Measurements from ENCODE around the gene HEPN1. TPM values are rescaled to one million over a fixed set of nuclear protein-coding genes. Genes with fewer than 3 reads are reported as not detected.
"Not testable (repeated sequence)": the region's sequence is repeated elsewhere in the genome, so short reads cannot be mapped to it uniquely, and the experiment has no call there.

Gene HEPN1
- total RNA-seq, 1 experiment from 2014 or later: not detected

DNA sequence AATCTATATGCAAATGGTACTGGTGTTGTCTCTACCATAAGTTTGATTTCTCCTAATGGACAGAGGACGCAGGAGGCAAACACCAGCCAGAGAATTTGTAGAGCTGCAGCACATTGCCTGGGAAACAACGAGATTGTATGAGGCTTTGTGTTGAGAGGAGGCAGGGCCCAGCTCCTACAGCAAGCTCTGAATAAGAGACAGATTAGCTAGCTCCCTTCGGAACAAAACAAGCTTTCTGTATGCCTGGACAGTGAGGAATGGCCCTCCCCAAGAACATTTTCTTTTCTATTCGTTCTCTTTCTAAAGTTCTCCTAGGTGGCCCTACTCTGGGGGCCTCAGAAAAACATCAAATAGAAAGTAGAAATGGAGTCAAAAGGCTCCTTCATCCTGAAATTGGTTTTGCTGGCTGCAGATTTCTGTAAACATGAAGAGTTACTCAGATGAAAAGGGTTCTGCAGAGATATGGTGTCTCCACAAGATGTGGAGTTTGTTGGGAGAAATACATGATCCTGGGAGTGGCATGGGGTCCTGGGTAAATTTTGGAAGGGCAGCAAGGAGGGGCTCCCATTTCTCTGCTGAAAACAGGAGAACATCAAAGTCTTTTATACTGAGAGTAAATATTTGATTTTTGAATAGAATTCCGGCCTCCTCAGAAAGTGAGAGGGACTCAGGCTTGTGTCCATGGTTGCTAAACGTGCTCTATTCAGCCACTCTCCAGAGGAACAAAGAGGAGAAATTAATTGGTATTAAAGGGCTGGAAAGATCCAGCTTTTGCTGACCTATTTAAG lies 23.6 kb downstream of the HEPN1 start:
- no peak for DNase-seq (ENCODE audit: low read depth)

DNA sequence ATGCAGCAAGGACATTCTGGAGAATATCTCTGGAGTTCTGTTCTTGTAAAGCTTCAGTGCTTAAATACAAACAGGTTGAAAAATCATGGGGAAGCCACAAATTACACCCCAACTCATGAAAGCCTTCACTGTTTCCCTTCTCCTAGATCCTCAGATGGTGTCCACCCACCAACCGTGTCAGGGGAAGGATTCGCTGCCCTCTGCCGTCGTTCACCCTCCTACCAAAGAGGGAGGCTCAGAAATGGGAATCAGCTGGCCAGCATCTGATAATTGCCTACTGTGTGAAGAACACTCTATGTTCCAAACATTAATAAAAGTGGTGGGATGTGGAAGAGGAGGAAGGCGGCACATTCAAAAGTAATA lies 24.2 kb downstream of the HEPN1 start:
- no peak for DNase-seq (ENCODE audit: low read depth)

DNA sequence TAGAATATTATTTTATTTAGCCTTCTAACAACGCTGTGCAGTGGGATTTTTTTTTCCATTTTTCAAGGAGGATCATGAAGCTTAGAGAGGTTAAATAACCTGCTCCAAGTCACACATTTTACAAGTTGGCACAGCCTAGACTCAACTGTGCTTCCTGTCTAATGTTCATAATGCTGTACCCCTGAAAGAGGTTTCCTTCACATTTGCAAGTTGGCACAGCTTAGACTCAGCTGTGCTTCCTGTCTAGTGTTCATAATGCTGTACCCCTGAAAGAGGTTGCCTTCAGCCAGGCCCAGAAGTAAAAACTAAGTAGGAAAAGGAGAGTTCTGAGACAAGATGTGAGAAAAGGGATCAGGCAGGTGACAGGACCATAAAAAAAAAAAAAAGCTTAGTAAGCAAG lies 24.7 kb downstream of the HEPN1 start:
- DNase-seq (ENCODE audit: low read depth): no peak

DNA sequence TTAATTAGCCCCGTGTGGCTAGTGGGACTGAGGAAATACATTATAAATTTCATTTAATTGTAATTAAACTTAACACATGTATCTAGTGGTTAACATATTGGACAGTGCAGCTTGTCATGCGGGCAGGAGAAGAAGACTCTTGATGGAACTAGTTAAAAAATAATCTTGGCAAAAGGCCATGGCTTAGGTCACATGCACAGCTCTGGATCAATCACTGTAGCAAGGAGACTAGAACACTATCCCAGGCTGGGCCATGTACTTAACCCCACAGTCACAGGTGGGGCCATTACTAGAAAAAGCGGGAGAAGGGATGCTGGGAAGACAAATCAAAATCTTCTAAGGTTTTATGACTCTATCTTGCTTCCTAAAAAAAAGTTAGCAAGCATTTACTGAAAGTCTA lies 25.5 kb downstream of the HEPN1 start:
- DNase-seq (ENCODE audit: low read depth): no peak

DNA sequence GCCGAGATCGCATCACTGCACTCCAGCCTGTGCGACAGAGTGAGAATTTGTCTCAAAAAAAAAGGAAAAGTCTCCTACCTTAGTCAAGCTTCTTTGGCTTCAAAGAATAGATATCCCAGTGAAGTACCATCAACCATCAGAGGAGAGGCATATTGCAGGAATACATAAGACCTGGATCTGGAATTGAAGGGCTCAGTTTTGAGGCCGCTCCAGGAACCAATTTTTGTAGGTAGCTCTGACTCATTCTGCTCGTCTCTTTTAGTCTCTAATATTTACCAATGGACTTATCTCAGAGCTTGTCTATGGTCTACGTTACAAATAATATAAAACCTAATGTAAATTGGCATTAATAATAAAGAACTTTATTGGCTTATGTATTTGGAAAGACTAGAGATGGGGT lies 26.8 kb downstream of the HEPN1 start:
- DNase-seq (ENCODE audit: low read depth): no peak

DNA sequence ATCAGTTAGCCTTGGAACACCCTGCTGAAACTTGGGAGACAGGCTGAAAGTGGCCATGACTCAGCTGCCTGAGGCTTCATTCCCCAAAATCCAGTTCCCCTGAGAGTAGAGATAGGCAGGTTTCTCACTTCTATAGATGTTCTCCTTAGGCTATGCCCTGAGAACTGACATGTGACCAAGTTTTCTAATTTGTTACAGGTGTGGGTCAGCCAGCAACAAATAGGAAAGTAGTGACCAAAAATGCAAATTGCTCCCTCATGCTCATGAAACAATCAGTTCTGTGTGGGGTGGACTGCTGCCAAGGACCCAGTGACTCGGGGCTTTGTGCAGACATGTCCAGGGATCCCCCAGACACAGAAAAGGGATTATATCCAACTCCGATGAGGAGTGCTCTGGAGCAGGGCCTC lies 27.7 kb downstream of the HEPN1 start:
- DNase-seq (ENCODE audit: low read depth): no peak

DNA sequence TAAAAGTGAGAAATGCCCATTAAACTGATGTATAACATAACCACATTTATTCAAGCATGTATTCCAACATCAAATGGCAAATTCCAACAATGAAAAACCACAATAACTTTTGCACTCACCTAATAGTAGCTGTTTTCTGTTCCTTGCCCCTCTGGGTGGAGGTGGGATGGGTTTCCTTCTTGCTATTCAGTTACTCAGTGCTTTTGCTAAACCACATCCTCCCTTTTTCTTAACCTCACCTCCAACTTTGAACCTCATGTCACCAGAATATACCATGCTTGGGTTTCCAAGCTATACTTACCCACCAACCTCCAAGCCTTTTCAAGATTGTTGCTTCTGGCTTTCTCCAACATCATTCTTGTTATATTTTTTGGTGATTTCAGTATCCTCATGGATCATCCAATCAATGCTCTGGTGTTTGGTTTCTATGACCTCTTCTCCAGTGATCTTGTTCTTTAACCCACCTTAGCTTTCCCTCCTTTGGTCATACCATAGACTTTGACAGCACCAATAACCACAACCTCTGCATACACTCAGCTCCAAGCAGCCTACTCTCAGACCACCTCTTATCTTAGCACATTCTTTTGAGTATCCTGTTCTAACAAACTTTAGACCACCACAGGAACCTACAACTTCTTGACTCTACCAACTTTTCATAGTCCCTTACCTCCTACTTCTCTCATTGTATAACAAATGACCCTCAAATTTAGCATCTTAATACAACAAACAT lies 31.7 kb downstream of the HEPN1 start:
- no peak for DNase-seq (ENCODE audit: low read depth)

DNA sequence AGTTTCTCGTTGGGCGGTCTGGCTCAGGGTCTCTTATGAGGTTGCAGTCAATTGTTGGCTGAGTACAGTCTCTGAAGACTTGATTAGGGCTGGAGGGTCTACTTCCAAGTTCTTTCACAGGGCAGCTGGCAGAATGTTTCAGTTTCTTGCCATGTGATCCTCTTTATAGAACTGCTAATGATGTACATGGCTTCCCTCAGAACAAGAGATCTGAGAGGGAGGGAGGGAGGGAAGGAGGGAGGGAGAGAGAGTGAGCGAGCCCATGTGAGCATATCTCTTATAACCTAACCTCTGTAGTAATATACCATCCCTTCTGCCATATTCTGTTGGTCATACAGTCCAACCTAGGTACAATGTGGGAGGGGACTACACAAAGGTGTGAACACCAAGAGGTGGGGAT lies 32.3 kb downstream of the HEPN1 start:
- no peak for DNase-seq (ENCODE audit: low read depth)

DNA sequence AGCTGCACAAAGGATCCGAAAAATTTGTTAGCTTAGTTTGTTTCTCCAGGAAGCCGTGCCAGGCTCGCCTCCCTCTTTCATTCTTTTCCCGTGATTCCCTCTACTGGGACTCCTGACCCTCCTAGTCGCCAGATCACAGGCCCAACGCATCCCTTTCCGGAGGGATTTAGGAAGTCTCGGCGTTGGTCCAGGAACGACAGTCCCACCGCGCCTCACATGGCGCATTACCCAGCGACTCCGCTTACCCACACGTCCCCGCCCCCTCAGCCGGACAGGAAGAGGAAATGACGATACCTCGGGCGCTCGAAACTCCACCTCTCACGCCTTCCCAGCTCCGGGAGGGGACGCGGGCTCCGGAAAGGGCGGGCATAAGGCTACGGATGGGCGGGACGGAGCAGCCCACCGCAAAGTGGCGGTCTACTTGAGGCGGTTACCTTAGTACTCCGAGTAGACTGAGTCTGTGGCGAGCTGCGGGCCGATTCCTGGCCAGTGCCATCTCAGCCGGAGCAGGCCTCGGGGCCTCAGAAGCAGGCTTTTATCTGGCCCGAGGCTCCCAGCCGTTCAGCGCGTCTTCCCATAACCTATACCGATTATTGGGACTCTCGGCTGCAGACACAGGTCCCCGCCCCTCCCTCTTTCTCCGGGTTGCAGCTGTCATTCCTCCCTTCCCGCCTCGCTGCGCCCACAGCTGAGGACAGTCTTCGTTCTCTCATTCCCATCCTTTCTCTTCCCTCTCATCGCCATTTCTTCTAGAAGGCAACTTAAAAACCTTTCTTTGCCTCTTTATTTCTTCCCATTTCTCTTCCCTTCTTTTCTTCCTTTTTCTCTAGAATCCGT lies 34.9 kb downstream of the HEPN1 start, which contains the start of gene CCDC15:
Gene CCDC15, plus strand, starts transcription at position 450 of the 837 bp plus-strand sequence. CDS start 531 bp downstream, outside the sequence.
- DNase-seq (ENCODE audit: low read depth): peak; percentile 99

DNA sequence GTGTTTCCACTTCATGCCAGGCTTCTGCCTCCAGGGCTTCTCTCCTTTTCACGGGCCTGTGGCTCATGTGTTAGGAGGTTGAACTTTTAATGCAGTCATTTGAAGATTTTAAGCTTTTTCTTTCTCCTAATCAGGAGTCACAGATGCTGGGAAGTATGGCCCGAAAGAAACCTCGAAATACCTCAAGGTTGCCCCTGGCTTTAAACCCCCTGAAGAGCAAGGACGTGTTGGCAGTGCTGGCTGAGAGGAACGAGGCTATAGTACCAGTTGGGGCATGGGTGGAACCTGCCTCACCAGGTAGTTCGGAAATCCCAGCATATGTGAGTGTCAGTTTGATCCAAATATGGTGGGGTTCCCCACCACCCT lies 35.5 kb downstream of the HEPN1 start:
- DNase-seq (ENCODE audit: low read depth): no peak

DNA sequence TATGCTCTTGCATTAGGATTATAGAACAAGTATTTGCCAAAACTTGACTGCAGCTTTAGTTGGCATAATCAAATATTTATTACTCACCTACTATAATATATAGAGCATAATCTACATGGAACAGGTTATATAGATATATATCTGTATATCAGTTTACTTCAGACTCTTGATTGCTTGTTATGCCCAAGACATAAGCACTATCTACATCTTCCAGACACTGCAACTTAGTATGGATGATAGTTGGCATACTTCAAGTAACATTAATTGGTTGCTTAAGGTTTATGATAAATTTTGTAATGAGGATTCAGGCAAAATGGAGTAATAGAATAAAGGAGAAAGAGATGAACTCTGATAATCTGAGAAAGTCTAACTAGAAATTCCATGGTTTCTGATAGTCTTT lies 36.0 kb downstream of the HEPN1 start:
- no peak for DNase-seq (ENCODE audit: low read depth)

DNA sequence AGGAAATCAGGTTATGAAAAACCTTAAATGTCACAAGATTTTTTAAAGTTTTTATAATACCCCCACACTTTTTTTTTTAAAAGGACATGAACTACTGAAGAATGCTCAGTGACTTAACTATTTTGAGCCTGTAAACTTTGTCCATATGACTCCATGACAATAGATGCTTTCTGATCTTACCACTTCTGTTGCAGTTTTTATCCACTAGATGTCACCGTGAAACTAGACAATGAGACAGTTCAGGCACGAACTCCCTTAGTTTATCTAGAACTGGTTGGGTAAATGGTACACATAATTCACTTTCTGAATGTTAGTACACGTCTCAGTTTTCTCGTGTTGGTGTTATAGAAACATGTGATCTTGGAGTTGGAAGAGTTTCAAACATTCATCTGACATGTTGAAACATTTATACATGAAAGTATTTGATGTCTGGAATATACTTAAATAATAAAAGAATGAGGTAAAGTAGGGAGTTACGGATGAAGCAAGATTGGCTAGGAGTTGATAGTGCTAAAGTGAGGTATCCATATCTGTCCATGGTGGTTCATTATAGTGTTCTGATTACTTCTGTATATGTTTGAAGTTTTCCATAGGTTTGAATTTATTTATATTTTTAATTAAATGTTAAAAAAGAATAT lies 43.0 kb downstream of the HEPN1 start:
- DNase-seq (ENCODE audit: low read depth): peak; percentile 54

DNA sequence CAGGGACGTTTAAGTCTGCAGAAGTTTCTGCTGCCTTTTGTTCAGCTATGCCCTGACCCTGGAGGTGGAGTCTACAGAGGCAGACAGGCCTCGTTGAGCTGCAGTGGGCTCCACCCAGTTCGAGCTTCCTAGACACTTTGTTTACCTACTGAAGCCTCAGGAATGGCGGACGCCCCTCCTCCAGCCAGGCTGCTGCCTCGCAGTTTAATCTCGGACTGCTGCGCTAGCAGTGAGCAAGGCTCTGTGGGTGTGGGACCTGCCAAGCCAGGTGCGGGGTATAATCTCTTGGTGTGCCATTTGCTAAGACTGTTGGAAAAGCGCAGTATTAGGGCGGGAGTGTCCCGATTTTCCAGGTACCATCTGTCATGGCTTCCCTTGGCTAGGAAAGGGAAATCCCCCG lies 49.1 kb downstream of the HEPN1 start:
- not testable (repeated sequence) for DNase-seq (ENCODE audit: low read depth)

Other genes starting within 250 kb of the HEPN1 start
- gene SIAE, start 245.5 kb upstream of the HEPN1 start, total RNA-seq (2014; rRNA removed; shearing (Covaris generic)): 3.7 and 4.1 TPM in 2 replicates
- gene SPA17, start 245.3 kb upstream of the HEPN1 start, total RNA-seq (2014; rRNA removed; shearing (Covaris generic)): 30.5 and 50.9 TPM in 2 replicates
- gene NRGN, start 179.3 kb upstream of the HEPN1 start, total RNA-seq (2014; rRNA removed; shearing (Covaris generic)): 2.7 and 3.4 TPM in 2 replicates
- gene VSIG2, start 167.0 kb upstream of the HEPN1 start, total RNA-seq (2014; rRNA removed; shearing (Covaris generic)): not detected in 2 replicates
- 0.15 and 0.34 TPM in 2 replicates for gene ESAM, start 157.0 kb upstream of the HEPN1 start, total RNA-seq (2014; rRNA removed; shearing (Covaris generic))
- gene MSANTD2, start 118.8 kb upstream of the HEPN1 start, total RNA-seq (2014; rRNA removed; shearing (Covaris generic)): 15.9 and 23.5 TPM in 2 replicates
- 5.4 and 16.2 TPM in 2 replicates for gene ROBO3, start 53.8 kb upstream of the HEPN1 start, total RNA-seq (2014; rRNA removed; shearing (Covaris generic))
- gene ROBO4, start 21.4 kb upstream of the HEPN1 start, total RNA-seq (2014; rRNA removed; shearing (Covaris generic)): 0.69 and 3.6 TPM in 2 replicates
- gene HEPACAM, start 16.8 kb downstream of the HEPN1 start, total RNA-seq (2014; rRNA removed; shearing (Covaris generic)): not detected in 2 replicates
- gene CCDC15, start 35.0 kb downstream of the HEPN1 start, total RNA-seq (2014; rRNA removed; shearing (Covaris generic)): 5.8 and 7.3 TPM in 2 replicates
- 4.1 and 4.2 TPM in 2 replicates for gene SLC37A2, start 144.1 kb downstream of the HEPN1 start, total RNA-seq (2014; rRNA removed; shearing (Covaris generic))
- gene TMEM218, start 192.4 kb downstream of the HEPN1 start, total RNA-seq (2014; rRNA removed; shearing (Covaris generic)): 25.1 and 32.0 TPM in 2 replicates
- 0.54 and 1.4 TPM in 2 replicates for gene PKNOX2, start 245.5 kb downstream of the HEPN1 start, total RNA-seq (2014; rRNA removed; shearing (Covaris generic))